NCI-H128 (cell line): ENCODE results near the gene UQCRHL.

ENCODE experiments used
- DNase-seq: peaks from one replicate; lab custom pipeline; 2025; ENCODE audit not compliant: unreplicated experiment; lab: John Stamatoyannopoulos, UW

Gene UQCRHL

DNA sequence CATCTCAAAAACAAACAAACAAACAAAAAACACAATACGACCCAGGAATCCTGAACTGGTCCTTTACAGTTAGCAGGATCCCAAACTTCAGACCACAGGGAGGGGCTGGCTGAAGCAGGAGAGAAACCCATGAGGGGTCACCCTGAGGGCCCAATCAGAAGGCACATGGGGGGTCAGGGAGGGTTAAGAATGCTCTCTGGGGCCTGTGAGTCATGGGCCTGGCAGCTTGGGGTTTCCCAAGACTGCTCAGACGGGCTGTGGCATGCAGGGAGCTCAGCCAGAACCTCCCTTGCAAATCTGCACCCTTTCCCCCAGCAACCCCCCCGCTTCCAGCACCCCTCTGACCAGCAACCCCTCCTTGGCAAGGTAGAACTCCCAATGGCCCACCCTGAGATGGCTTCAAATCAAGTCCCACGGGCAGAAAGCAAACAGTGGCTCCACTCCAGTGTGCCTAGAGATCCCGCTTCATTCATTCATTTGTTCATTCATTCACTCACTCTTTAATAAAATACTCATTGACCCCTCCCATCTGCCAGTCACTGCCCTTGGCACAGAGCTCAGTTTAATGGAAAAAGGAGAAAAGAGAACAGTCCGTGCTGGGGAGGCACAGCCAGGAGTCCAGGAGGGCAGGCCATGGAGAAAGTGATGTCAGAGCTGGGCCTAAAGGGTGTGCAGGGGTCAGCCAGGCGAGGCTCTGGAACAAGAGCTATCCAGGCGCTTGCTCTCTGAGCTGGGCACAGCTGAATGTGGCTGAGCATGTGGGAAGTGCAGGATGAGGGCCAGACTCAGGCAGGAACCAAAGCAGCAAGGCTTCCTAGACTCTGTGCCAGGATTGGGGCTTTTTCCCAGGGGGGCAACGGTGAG, 8.2 kb downstream of the UQCRHL start:
- no peak for DNase-seq

DNA sequence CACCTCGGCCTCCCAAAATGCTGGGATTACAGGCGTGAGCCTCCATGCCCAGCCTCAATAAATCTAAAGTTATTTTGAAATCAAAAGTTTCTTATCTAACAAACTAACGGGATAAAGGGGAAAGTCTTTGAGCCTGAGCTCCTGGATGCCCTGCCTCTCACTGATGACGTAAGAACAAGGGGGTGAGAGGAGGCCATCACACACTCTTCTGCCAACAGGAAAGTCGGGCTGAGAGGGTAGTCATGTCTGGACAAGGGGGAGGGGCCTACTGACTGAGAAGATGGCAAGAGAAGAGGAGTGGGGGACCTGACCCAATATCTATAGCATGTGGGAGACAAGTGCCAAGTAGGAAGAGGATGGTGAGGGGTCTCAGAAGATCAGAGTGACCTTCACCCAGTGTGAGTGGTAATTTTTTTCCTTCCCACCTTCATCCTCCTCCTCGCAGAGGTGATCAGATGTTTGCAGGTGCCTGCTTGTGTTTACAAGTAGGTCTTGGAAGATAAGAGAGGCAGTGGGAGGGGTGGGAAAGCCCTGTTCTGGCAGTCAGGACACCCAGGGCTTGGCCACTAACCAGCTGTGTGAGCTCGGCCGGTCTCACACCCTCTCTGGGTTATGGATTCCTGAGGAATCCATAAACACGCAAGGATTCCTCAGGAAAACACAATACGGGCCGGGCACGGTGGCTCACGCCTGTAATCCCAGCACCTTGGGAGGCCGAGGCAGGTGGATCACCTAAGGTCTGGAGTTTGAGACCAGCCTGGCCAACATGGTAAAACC, 9.6 kb downstream of the UQCRHL start:
- no peak for DNase-seq

- no peak for DNase-seq
Observed at GRCh38 chr1:15796086-15796462, 11.4 kb downstream of the UQCRHL start.

DNA sequence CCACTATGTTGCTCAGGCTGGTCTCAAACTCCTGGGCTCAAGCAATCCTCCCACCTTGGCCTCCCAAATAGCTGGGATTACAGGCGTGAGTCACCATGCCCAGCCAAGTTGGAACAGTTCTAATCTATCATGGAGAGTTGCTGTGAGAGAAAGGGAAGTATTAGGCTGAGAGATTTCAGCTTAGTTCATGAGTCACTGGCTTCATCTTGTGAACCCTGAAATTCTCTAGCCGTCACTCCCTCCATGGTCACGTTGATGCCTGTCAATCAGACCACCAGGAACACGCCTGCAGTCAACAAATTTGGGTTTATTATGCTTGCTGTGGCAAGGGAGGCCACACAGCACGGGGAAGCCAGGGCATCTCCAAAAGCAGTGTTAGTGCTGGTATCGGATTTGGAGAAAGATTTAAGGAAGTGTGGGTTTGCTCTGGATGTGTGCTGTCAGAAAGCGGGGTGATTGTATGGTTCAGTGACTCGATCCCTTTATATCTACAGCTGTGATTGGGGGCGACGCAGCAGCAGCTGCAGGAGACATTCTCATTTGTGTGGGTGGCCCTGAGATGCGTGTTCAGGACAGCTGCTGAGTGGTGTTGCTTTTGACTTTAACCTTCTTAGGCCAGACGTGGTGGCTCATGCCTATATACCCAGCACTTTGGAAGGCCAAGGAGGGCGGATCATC, 18.7 kb downstream of the UQCRHL start:
- no peak for DNase-seq

DNA sequence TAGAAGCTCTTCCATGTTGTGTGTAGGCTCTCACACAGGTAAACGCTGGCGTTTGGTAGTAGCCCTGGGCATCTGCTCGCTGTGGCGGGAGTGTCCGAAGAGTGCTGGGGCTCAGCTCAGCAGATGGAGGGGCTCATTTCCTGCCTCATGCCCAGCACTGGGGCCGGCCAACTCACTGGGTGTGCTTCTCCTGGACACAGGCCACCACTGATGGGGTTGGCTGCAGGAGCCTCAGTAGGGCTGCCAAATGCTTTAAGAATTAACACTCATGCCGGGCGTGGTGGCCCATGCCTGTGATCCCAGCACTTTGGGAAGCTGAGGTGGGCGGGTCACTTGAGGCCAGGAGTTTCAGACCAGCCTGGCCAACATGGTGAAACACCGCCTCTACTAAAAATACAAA, 20.9 kb downstream of the UQCRHL start:
- no peak for DNase-seq

- no peak for DNase-seq
Observed at GRCh38 chr1:15785683-15786082, 21.8 kb downstream of the UQCRHL start.

DNA sequence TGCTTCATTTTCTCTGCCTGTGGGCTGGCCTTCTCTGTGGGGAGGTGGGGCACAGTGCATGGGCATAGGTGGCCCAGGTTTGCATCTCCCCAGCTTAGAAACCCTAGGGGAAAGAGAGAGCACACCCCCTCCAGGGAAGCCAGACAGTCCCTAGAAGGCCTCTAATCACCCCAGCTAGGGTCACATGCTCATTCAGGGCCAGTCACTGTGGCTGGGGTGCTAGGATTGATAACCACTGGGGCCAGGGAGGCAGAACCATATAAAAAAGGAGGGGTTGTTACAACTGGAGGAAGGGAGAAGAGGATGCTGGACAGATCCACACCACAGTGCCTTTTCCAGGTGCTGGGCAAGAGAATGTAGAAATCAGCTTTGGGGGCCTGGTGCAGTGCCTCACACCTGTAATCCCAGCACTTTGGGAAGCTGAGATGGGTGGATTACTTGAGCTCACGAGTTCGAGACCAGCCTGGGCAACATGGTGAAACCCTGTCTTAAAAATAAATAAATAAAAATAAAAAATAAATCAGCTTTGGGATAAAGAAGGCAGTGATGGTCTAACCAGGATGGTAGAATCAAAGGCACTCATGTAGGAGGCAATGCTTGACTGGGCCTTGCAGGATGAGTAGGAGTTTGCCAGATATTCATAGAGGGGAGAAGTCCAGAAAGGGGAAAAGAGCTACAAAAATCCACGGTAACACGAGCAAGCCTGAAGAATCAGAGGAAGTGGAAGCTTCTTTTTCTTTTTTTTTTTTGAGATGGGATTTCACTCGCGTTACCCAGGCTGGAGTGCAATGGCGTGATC, 29.3 kb downstream of the UQCRHL start:
- DNase-seq = no peak

- no peak for DNase-seq
Observed at GRCh38 chr1:15775706-15776105, 31.7 kb downstream of the UQCRHL start.

GRCh38 chr1:15771836-15772515, 35.5 kb downstream of the UQCRHL start:
- DNase-seq = no peak

DNA sequence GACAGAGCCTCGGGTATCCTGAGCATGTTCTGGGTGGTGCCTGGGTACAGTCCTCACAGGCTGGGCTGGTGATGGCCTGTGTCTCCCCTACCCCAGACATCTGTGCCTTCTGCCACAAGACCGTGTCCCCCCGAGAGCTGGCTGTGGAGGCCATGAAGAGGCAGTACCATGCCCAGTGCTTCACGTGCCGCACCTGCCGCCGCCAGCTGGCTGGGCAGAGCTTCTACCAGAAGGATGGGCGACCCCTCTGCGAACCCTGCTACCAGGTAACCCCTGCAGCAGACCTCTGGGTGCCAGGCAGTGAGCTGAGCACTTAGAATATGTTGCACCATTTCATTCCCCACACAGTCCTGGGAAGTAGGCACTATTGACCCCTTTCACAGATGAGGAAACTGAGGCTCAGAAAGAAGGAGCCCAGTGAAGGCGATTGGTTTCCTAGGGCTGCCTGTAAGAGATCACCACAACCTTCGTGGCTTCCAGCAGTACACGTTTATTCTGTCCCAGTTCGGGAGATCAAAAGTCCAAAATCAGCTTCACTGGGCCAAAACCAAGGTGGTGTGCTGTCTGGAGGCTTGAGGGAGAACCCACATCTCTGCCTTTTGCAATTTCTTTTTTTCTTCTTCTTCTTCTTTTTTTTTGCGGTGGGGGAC, 37.0 kb downstream of the UQCRHL start:
- no peak for DNase-seq

DNA sequence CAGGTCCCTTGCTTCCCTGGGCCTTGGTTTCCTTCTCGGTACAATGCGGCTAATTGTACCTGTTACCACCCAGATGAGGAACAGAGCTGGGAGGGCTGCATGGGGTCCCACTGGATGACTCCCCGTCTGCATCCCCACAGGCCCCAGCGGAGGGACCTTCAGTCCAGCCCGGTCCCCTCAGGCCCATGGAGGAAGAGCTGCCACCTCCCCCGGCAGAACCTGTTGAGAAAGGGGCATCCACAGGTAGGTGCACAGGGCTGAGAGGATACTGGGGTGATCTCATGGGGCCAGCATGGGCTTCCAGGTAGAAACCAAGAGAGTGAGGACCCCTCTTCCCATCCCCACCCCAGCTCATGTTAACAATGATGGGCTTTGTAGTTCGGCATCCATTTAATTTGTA, 39.1 kb downstream of the UQCRHL start:
- no peak for DNase-seq

DNA sequence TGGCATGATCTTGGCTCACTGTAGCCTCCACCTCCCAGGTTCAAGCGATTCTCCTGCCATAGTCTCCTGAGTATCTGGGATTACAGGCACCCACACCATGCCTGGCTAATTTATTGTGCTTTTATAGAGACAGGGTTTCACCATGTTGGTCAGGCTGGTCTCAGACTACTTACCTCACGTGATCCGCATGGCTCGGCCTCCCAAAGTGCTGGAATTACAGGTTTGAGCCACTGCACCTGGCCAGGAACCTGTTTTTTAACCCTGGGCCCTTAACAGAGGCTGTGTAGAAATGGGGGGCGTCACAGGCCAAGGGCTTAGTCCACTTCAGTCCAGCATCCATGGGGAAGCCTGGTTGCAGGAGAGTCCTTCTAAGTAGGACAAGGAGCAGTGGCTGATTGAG, 39.5 kb downstream of the UQCRHL start:
- no peak for DNase-seq

- DNase-seq = no peak
Observed at GRCh38 chr1:15765495-15766194, 41.8 kb downstream of the UQCRHL start.

DNA sequence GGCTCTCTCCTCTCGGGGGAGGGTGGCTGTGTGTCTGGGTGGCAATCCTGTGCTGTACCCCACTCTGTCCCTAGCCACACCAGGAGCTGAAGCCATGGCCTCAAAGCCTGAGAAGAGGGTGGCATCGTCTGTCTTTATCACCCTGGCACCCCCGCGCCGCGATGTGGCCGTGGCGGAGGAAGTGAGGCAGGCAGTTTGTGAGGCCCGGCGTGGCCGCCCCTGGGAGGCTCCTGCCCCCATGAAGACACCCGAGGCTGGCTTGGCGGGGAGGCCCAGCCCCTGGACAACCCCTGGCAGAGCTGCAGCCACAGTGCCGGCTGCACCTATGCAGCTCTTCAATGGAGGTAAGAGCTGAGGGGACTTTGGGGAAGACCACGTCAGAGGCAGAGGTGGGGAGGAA, 42.6 kb downstream of the UQCRHL start:
- no peak for DNase-seq

GRCh38 chr1:15764269-15764764, 43.1 kb downstream of the UQCRHL start:
- DNase-seq = no peak

GRCh38 chr1:15762546-15762945, 44.9 kb downstream of the UQCRHL start:
- no peak for DNase-seq

DNA sequence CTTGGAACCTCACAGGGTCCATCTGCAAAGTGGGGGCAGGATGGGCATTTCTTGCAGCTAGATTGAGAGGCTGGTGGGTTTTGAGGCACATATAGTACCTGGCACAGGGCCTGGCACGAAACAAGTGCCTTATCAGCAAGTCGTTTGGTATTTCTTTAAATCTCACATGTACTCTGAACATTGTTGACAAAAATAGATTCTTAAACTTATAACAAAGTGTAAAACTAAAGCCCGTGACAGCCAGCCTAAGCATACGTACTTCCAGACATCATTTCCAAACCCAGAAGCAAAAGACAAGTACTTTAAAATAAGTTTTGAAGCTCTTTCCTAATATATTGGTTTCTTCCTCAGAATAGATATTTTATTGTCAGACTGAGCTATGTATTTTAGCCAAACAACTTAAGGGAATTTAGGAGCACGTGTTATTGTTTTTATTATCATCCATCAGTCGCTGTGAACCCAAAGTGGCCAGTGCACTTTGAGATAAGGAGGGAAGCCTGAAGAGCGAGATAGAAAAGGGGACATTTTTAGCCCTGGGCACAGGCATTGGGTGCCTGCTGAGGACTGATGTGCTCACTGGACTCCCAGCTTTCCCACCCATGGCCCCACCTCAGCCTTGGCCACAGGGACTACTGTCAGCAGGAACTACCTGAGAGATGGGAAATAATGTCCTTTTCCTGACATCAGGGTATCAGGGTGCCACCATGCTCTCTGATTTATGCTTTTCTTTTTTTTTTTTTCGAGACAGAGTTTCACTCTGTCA, 45.9 kb downstream of the UQCRHL start:
- no peak for DNase-seq

- DNase-seq = no peak
Observed at GRCh38 chr1:15760520-15761211, 46.8 kb downstream of the UQCRHL start.
